HepG2 (cell line): Measurements from ENCODE around the gene ADGRF4. TPM values are rescaled to one million over a fixed set of nuclear protein-coding genes. Genes with fewer than 3 reads are reported as not detected.

Experiments
- ATAC-seq: fragments of 200-7000 bp; cut with Tn5 transposase; 3 replicates; pipeline ENCODE4 v1.9.1; 2020; ENCODE audit warnings: mild to moderate bottlenecking, moderate library complexity
- BruUV-seq: library from RNA; stranded (reverse); fragments of 400-500 nt; replicated peaks from 2 replicates; lab custom pipeline; 2021; lab: Mats Ljungman, UMichigan
- CTCF ChIA-PET: fragments of 300-600 bp; formaldehyde crosslinking; extraction: SDS; loops from one replicate; lab custom pipeline; 2021; ENCODE audit warnings: low total read pairs, inconsistent platforms, low intra/inter-chr PET ratio; lab: Yijun Ruan, JAX
- POLR2A ChIA-PET: fragments of 350-600 bp; sonication (Branson Sonifier 250); formaldehyde crosslinking; loops from one replicate; lab custom pipeline; 2020; ENCODE audit warnings: antibody characterized with exemption, inconsistent platforms; lab: Yijun Ruan, JAX
- DNase-seq: peaks from one replicate; pipeline ENCODE4 v3.0.0-alpha.2; 2015; ENCODE audit warnings: low spot score
- FAIRE-seq: peaks from 3 replicates; lab custom pipeline; 2011; peaks lifted over from hg19 to GRCh38; lab: Jason Lieb, UNC
- H2AFZ ChIP-seq: one replicate; pipeline ENCODE4 v1.6.1; 2011; ENCODE audit warnings: low read length, inconsistent platforms
- H3K27ac ChIP-seq: fragments of 300-600 bp; 3 replicates; pipeline ENCODE4 v1.8.0; 2011; ENCODE audit warnings: mixed run types, mild to moderate bottlenecking, mixed read lengths, low read length, inconsistent platforms; ENCODE audit not compliant: insufficient read depth; ENCODE audit errors: extremely low read length
- H3K27me3 ChIP-seq, 2 experiments: fragments of 200-600 bp in 1 of 2; 2 replicates in 1 of 2; 3 replicates in 1 of 2; pipeline versions ENCODE4 v1.6.0 to v1.8.0; 2011; ENCODE audit warnings: low read length in 2 of 2, mild to moderate bottlenecking in 2 of 2, moderate library complexity in 2 of 2, inconsistent platforms in 1 of 2; ENCODE audit not compliant: insufficient read depth in 2 of 2, control insufficient read depth in 1 of 2
- H3K36me3 ChIP-seq, 2 experiments: fragments of 200-600 bp in 1 of 2; replicated peaks in 1 of 2; 2 replicates in 1 of 2; 3 replicates in 1 of 2; pipeline versions ENCODE4 v1.5.1 to v1.8.0; 2011; ENCODE audit warnings: low read length in 2 of 2, inconsistent platforms in 1 of 2; ENCODE audit not compliant: insufficient read depth in 2 of 2, control insufficient read depth in 1 of 2
- H3K4me1 ChIP-seq: 2 replicates; pipeline ENCODE4 v1.5.1; 2012; ENCODE audit warnings: low read length, inconsistent platforms; ENCODE audit not compliant: insufficient read depth
- H3K4me2 ChIP-seq: 2 replicates; pipeline ENCODE4 v1.6.0; 2011; ENCODE audit warnings: low read depth, low read length, inconsistent platforms
- H3K4me3 ChIP-seq, 3 experiments: fragments of 200-600 bp in 1 of 3; sonication (generic), shearing (Covaris generic) in 1 of 3; replicated peaks in 1 of 3; 2 replicates each; pipeline ENCODE4 v1.5.1; 2011 to 2016; ENCODE audit warnings: low read length in 3 of 3, inconsistent platforms in 2 of 3, low read depth in 2 of 3, mild to moderate bottlenecking in 2 of 3, control low read depth in 1 of 3, mixed read lengths in 1 of 3; ENCODE audit not compliant: insufficient read depth in 1 of 3
- H3K79me2 ChIP-seq: one replicate; pipeline ENCODE4 v1.6.1; 2011; ENCODE audit warnings: low read length, inconsistent platforms; ENCODE audit not compliant: insufficient read depth
- H3K9ac ChIP-seq: 2 replicates; pipeline ENCODE4 v1.6.0; 2011; ENCODE audit warnings: mild to moderate bottlenecking, low read depth, low read length, inconsistent platforms; ENCODE audit not compliant: insufficient read depth
- H3K9me3 ChIP-seq: 2 replicates; pipeline ENCODE4 v1.5.1; 2012; ENCODE audit warnings: mild to moderate bottlenecking, low read length
- H4K20me1 ChIP-seq: 2 replicates; pipeline ENCODE4 v1.6.0; 2011; ENCODE audit warnings: inconsistent platforms, mild to moderate bottlenecking, low read length, moderate library complexity; ENCODE audit not compliant: insufficient read depth
- ARHGAP35 ChIP-seq: sonication (generic); formaldehyde crosslinking; IDR thresholded peaks from 2 replicates; pipeline ENCODE4 v1.9.0; 2022; ENCODE audit warnings: mild to moderate bottlenecking, inconsistent platforms, moderate library complexity, missing genetic modification reagents, borderline replicate concordance
- BCLAF1 ChIP-seq: fragments of 450-650 bp; IDR thresholded peaks from 2 replicates; pipeline ENCODE4 v1.6.1; 2017; ENCODE audit warnings: mild to moderate bottlenecking
- EZH2 ChIP-seq: conservative IDR thresholded peaks from 2 replicates; pipeline ENCODE4 v1.6.1; 2012; ENCODE audit warnings: mild to moderate bottlenecking, low read depth, low read length, moderate library complexity
- NFE2L1 ChIP-seq: sonication (generic); formaldehyde crosslinking; IDR thresholded peaks from 2 replicates; pipeline ENCODE4 v1.4.0; 2020; ENCODE audit warnings: missing genetic modification reagents, mild to moderate bottlenecking, borderline replicate concordance
- SAP130 ChIP-seq: IDR thresholded peaks from 2 replicates; pipeline ENCODE4 v1.6.1; 2016; ENCODE audit warnings: low read depth
- SUZ12 ChIP-seq: fragments of 150-350 bp; IDR thresholded peaks from 2 replicates; pipeline ENCODE4 v1.6.1; 2014; ENCODE audit warnings: low read depth, low read length
- THYN1 ChIP-seq: sonication (generic); formaldehyde crosslinking; IDR thresholded peaks from 2 replicates; pipeline ENCODE4 v1.8.1; 2023; ENCODE audit warnings: low read depth, mild to moderate bottlenecking, moderate library complexity, missing genetic modification reagents, borderline replicate concordance
- ZBTB46 ChIP-seq: sonication (generic); formaldehyde crosslinking; IDR thresholded peaks from 2 replicates; pipeline ENCODE4 v1.4.0; 2020; ENCODE audit warnings: mild to moderate bottlenecking, missing genetic modification reagents, borderline replicate concordance
- ZFP91 ChIP-seq: sonication (generic); formaldehyde crosslinking; IDR thresholded peaks from 2 replicates; pipeline ENCODE4 v1.9.0; 2022; ENCODE audit warnings: missing genetic modification reagents, mild to moderate bottlenecking, borderline replicate concordance
- ZKSCAN5 ChIP-seq: sonication (generic); formaldehyde crosslinking; IDR thresholded peaks from 2 replicates; pipeline ENCODE4 v1.5.1; 2020; ENCODE audit warnings: mild to moderate bottlenecking, missing genetic modification reagents
- ZNF24 ChIP-seq: fragments of 450-650 bp; IDR thresholded peaks from 2 replicates; pipeline ENCODE4 v1.6.1; 2017; ENCODE audit warnings: antibody characterized with exemption, mild to moderate bottlenecking
- ZNF382 ChIP-seq: sonication (generic); formaldehyde crosslinking; IDR thresholded peaks from 2 replicates; pipeline ENCODE4 v1.5.0; 2020; ENCODE audit warnings: missing genetic modification reagents, mild to moderate bottlenecking, borderline replicate concordance
- ZNF446 ChIP-seq: sonication (generic); formaldehyde crosslinking; IDR thresholded peaks from 2 replicates; pipeline ENCODE4 v1.5.0; 2020; ENCODE audit warnings: mild to moderate bottlenecking, missing genetic modification reagents
- ZNF816 ChIP-seq: sonication (generic); formaldehyde crosslinking; IDR thresholded peaks from 2 replicates; pipeline ENCODE4 v1.8.0; 2022; ENCODE audit warnings: missing genetic modification reagents, mild to moderate bottlenecking, borderline replicate concordance
- WGBS: methylation state at CpG from one replicate; pipeline ENCODE4 v1.1.6; 2017; ENCODE audit warnings: low lambda C conversion rate; 5-methylcytosine and 5-hydroxymethylcytosine counted together
- in situ Hi-C: cut with HindIII; loops from 2 replicates; pipeline ENCODE4 v1.10.0; 2017; ENCODE audit warnings: low pct_unique_long_range_greater_than_20kb; ENCODE audit not compliant: extremely low pct_ligation_motif_present
- intact Hi-C: fragments of 100-400 bp; cut with micrococcal nuclease; formaldehyde crosslinking; loops from one replicate; pipeline ENCODE4 v1.10.0; 2022; ENCODE audit not compliant: unreplicated experiment
- polyA plus RNA-seq, 8 experiments: library from polyadenylated mRNA; depleted of rRNA in 3 of 8; stranded (reverse) in 7 of 8; unstranded in 1 of 8; fragments of >200 nt; fragmentation: Illumina TruSeq in 4 of 8; extraction: Trizol in 4 of 8; gene quantifications; 2 replicates each; pipeline versions ENCODE4 v1.2.1 to v1.2.3, GENCODE V29; 2011 to 2016; ENCODE audit warnings: low read depth in 4 of 8, missing spikeins in 1 of 8, mixed read lengths in 1 of 8; ENCODE audit not compliant: insufficient read depth in 1 of 8
- total RNA-seq, 5 experiments: library from RNA; depleted of rRNA; stranded (reverse); fragments of >200 nt; fragmentation: Illumina TruSeq; extraction: Trizol; gene quantifications; 2 replicates each; pipeline ENCODE4 v1.2.3, GENCODE V29; 2016; ENCODE audit warnings: low read depth in 1 of 5

Gene ADGRF4
- total and polyA plus RNA-seq, 2 of the 13 experiments (the other 11 are each of a cell fraction or from before 2014, with no cell fraction given) = 0.01 TPM; not detected in 1

- intact Hi-C loops (no loop called here), in situ Hi-C loops (no loop called here)
- POLR2A ChIA-PET = no interaction called here
- no TSS peak for BruUV-seq
- FAIRE-seq (no peak), ATAC-seq (no peak), DNase-seq (no peak)
- Histone ChIP-seq H3K79me2 (no peaks in the 10 kb centered on the region), H3K27me3 (peaks cover 0 to 12% of the 10 kb centered on the region in 2 experiments; a peak in 2 of 5 replicates), H3K36me3 (no peaks in the 10 kb centered on the region), H3K4me2 (no peak overlapping the region), H3K4me1 (no peaks in the 10 kb centered on the region), H3K9ac (no peak overlapping the region), H2AFZ (no peak overlapping the region), H4K20me1 (no peaks in the 10 kb centered on the region), H3K27ac (no peak overlapping the region), H3K9me3 (no peaks in the 10 kb centered on the region), H3K4me3 (no peak overlapping the region)
- TF ChIP-seq ZNF382 (CRISPR knock-in tag) = no peak
- no peak for TF ChIP-seq SUZ12
- TF ChIP-seq ZNF446 (CRISPR knock-in tag) = no peak
- no peak for TF ChIP-seq BCLAF1
- no peak for TF ChIP-seq ZNF816 (CRISPR knock-in tag)
- no peak for TF ChIP-seq ARHGAP35 (CRISPR knock-in tag)
- TF ChIP-seq ZBTB46 (CRISPR knock-in tag) = no peak
- TF ChIP-seq SAP130 (CRISPR knock-in tag) = no peak
- no peak for TF ChIP-seq ZFP91 (CRISPR knock-in tag)
- TF ChIP-seq EZH2 = no peak
- TF ChIP-seq NFE2L1 (CRISPR knock-in tag) = no peak
- TF ChIP-seq ZNF24 = no peak
- TF ChIP-seq THYN1 = no peak
- no peak for TF ChIP-seq ZKSCAN5 (CRISPR knock-in tag)
- 4% methylated on average over 2 of the region's 2 CpGs for WGBS
- CTCF ChIA-PET = no interaction called here
Observed at GRCh38 chr6:47713200-47713599, 14.8 kb downstream of the ADGRF4 start.
